KG1 (cell line): ENCODE data around the gene IZUMO2.
A peak's percentile ranks its signal among the peaks of the same experiment; 100 is the strongest.
"Not testable (repeated sequence)": the region's sequence is repeated elsewhere in the genome, so short reads cannot be mapped to it uniquely, and the experiment has no call there.

Experiments used
- DNase-seq: peaks from one replicate; lab custom pipeline; 2025; lab: John Stamatoyannopoulos, UW

IZUMO2 gene

GRCh38 chr19:50184196-50184595 is 21.1 kb upstream of the IZUMO2 start:
- DNase-seq: no peak

GRCh38 chr19:50181121-50181520 is 18.0 kb upstream of the IZUMO2 start:
- DNase-seq: no peak

- no peak for DNase-seq
These were observed 15.9 kb upstream of the IZUMO2 start for GRCh38 chr19:50178859-50179537.

GRCh38 chr19:50178320-50178719 is 15.2 kb upstream of the IZUMO2 start:
- no peak for DNase-seq

GRCh38 chr19:50176775-50177174 is 13.7 kb upstream of the IZUMO2 start:
- DNase-seq: no peak

GRCh38 chr19:50175924-50176323 is 12.8 kb upstream of the IZUMO2 start:
- DNase-seq: no peak

GRCh38 chr19:50174100-50174793 is 11.2 kb upstream of the IZUMO2 start:
- no peak for DNase-seq

- DNase-seq: no peak
These were observed 10.0 kb upstream of the IZUMO2 start for GRCh38 chr19:50173127-50173526.

- DNase-seq: no peak
These were observed 9.6 kb upstream of the IZUMO2 start for GRCh38 chr19:50172726-50173125.

GRCh38 chr19:50171752-50172151 is 8.7 kb upstream of the IZUMO2 start:
- no peak for DNase-seq

- DNase-seq: no peak
These were observed 4.2 kb upstream of the IZUMO2 start for GRCh38 chr19:50167314-50167721.

- DNase-seq: no peak
These were observed 4.0 kb downstream of the IZUMO2 start for GRCh38 chr19:50159078-50159477.

- DNase-seq: no peak
These were observed 4.5 kb downstream of the IZUMO2 start for GRCh38 chr19:50158577-50158976.

- DNase-seq: no peak
These were observed 7.5 kb downstream of the IZUMO2 start for GRCh38 chr19:50155520-50156109.

GRCh38 chr19:50154529-50154928 is 8.6 kb downstream of the IZUMO2 start:
- DNase-seq: no peak

- DNase-seq: no peak
These were observed 10.5 kb downstream of the IZUMO2 start for GRCh38 chr19:50152578-50152977.

GRCh38 chr19:50148528-50148927 is 14.6 kb downstream of the IZUMO2 start:
- DNase-seq: no peak

- DNase-seq: peak; percentile 34
These were observed 15.3 kb downstream of the IZUMO2 start for GRCh38 chr19:50147462-50148423.

- DNase-seq: not testable (repeated sequence)
These were observed 21.2 kb downstream of the IZUMO2 start for GRCh38 chr19:50141921-50142320.

GRCh38 chr19:50140118-50140845 is 22.8 kb downstream of the IZUMO2 start:
- DNase-seq: not testable (repeated sequence)

GRCh38 chr19:50136603-50137365 is 26.3 kb downstream of the IZUMO2 start:
- DNase-seq: not testable (repeated sequence)
